ENCODE measurements around the gene PLEKHH3. TPM values are rescaled to one million over a fixed set of nuclear protein-coding genes. Genes with fewer than 3 reads are reported as not detected.

PLEKHH3 gene
- total RNA-seq, 5 donors from 2014 or later (not counting 1 experiment from before 2014, with no cell fraction given), result 0.13 to 2.5 (median 0.58) TPM

GRCh38 chr17:42674755-42675347 is 1.9 kb downstream of the PLEKHH3 start:
- no peaks in the 10 kb centered on the region for H3K36me3 Mint-ChIP-seq
- no peak for ATAC-seq (replicated peaks in 1 of 4)
- WGBS (ENCODE audit: insufficient coverage), result no CpG with 5 or more reads among the region's 9 CpGs
- CTCF ChIA-PET, result interaction anchor here in 1 of 2 donors (0.5 to 1.0 kb wide), 2 partner anchors 95 to 322 kb away, joined by 3 read pairs; no protein-coding TSS in a partner anchor
- Histone ChIP-seq H3K4me3 (ENCODE audit: control insufficient read depth in 1 of 2, extremely low read depth in 1 of 2, low read length in 1 of 2) (no peak overlapping the region), H3K27ac (ENCODE audit: low read length) (no peak overlapping the region), H3K9me3 (no peaks in the 10 kb centered on the region), H3K4me1 (ENCODE audit: control insufficient read depth in 1 of 2, extremely low read depth in 1 of 2, insufficient read depth in 2 of 2, low read length in 2 of 2) (peaks cover 35 to 74% of the 10 kb centered on the region in 2 experiments), H3K36me3 (ENCODE audit: control insufficient read depth in 2 of 2, extremely low read depth in 1 of 2, insufficient read depth in 1 of 2, low read length in 1 of 2) (no peaks in the 10 kb centered on the region), H3K27me3 (replicated peaks in 1 of 2; ENCODE audit: control insufficient read depth in 2 of 2, extremely low read depth in 1 of 2, insufficient read depth in 2 of 2, low read length in 1 of 2) (peaks cover 12 to 73% of the 10 kb centered on the region in 2 experiments)
- DNase-seq, result peak in 1 of 35 experiments; percentile 17
- no peak overlapping the region for H3K27ac Mint-ChIP-seq
- peaks cover 45 to 58% (median 48%) of the 10 kb centered on the region in 3 donors for H3K4me1 Mint-ChIP-seq
- POLR2A ChIA-PET, result no interaction called here
- H3K9me3 Mint-ChIP-seq, result no peaks in the 10 kb centered on the region
- peak overlapping the region in 2 of 3 donors; percentile 17 to 40 for H3K4me3 Mint-ChIP-seq
- H3K27me3 Mint-ChIP-seq, result peaks cover 20 to 47% of the 10 kb centered on the region in 2 donors

GRCh38 chr17:42673885-42674754 is 2.7 kb downstream of the PLEKHH3 start:
- no peaks in the 10 kb centered on the region for H3K36me3 Mint-ChIP-seq
- Histone ChIP-seq H3K27me3 (replicated peaks in 1 of 2; ENCODE audit: control insufficient read depth in 2 of 2, extremely low read depth in 1 of 2, insufficient read depth in 2 of 2, low read length in 1 of 2) (peaks cover 13 to 80% of the 10 kb centered on the region in 2 experiments), H3K4me3 (ENCODE audit: control insufficient read depth in 1 of 2, extremely low read depth in 1 of 2, low read length in 1 of 2) (peak overlapping the region in 1 of 2 donors; percentile 38), H3K4me1 (ENCODE audit: control insufficient read depth in 1 of 2, extremely low read depth in 1 of 2, insufficient read depth in 2 of 2, low read length in 2 of 2) (peaks cover 33 to 70% of the 10 kb centered on the region in 2 experiments), H3K36me3 (ENCODE audit: control insufficient read depth in 2 of 2, extremely low read depth in 1 of 2, insufficient read depth in 1 of 2, low read length in 1 of 2) (no peaks in the 10 kb centered on the region), H3K27ac (ENCODE audit: low read length) (no peak overlapping the region), H3K9me3 (no peaks in the 10 kb centered on the region)
- peaks cover 39 to 54% (median 45%) of the 10 kb centered on the region in 3 donors for H3K4me1 Mint-ChIP-seq
- DNase-seq, result peak in 3 of 35 experiments; percentile 19 to 55 (median 27)
- no peaks in the 10 kb centered on the region for H3K9me3 Mint-ChIP-seq
- ChIA-PET CTCF (interaction anchor here in 1 of 2 donors (0.5 to 1.0 kb wide), 2 partner anchors 94 to 323 kb away, joined by 3 read pairs; no protein-coding TSS in a partner anchor), POLR2A (interaction anchor here in 1 of 2 donors (0.6 kb wide), 1 partner anchor 444 kb away, joined by 3 read pairs; no protein-coding TSS in a partner anchor)
- H3K27ac Mint-ChIP-seq, result no peak overlapping the region
- H3K27me3 Mint-ChIP-seq, result peaks cover 20 to 47% of the 10 kb centered on the region in 2 donors
- no peak for ATAC-seq (replicated peaks in 1 of 4)
- WGBS (ENCODE audit: insufficient coverage), result 13% methylated on average over 5 of the region's 32 CpGs
- H3K4me3 Mint-ChIP-seq, result peak overlapping the region in 2 of 3 donors; percentile 37 to 40

- Histone ChIP-seq H3K36me3 (ENCODE audit: control insufficient read depth in 2 of 2, extremely low read depth in 1 of 2, insufficient read depth in 1 of 2, low read length in 1 of 2) (no peaks in the 10 kb centered on the region), H3K27me3 (replicated peaks in 1 of 2; ENCODE audit: control insufficient read depth in 2 of 2, extremely low read depth in 1 of 2, insufficient read depth in 2 of 2, low read length in 1 of 2) (peaks cover 15 to 81% of the 10 kb centered on the region in 2 experiments), H3K4me1 (ENCODE audit: control insufficient read depth in 1 of 2, extremely low read depth in 1 of 2, insufficient read depth in 2 of 2, low read length in 2 of 2) (peaks cover 31 to 62% of the 10 kb centered on the region in 2 experiments), H3K4me3 (ENCODE audit: control insufficient read depth in 1 of 2, extremely low read depth in 1 of 2, low read length in 1 of 2) (no peak overlapping the region), H3K9me3 (no peaks in the 10 kb centered on the region), H3K27ac (ENCODE audit: low read length) (no peak overlapping the region)
- DNase-seq (no peak), ATAC-seq (replicated peaks in 1 of 4) (no peak)
- H3K27me3 Mint-ChIP-seq, result peaks cover 20 to 47% of the 10 kb centered on the region in 2 donors
- ChIA-PET CTCF (no interaction called here), POLR2A (no interaction called here)
- H3K9me3 Mint-ChIP-seq, result no peaks in the 10 kb centered on the region
- H3K27ac Mint-ChIP-seq, result no peak overlapping the region
- WGBS (ENCODE audit: insufficient coverage), result 30% methylated on average over 23 of the region's 30 CpGs
- H3K36me3 Mint-ChIP-seq, result no peaks in the 10 kb centered on the region
- H3K4me1 Mint-ChIP-seq, result peaks cover 35 to 50% (median 47%) of the 10 kb centered on the region in 3 donors
- H3K4me3 Mint-ChIP-seq, result no peak overlapping the region
Measured at GRCh38 chr17:42673266-42673884, 3.4 kb downstream of the PLEKHH3 start.

- CTCF ChIA-PET, result interaction anchor here in 1 of 2 donors (0.6 kb wide), 1 partner anchor 636 kb away, joined by 8 read pairs; no protein-coding TSS in a partner anchor
- DNase-seq, result no peak
Measured at GRCh38 chr17:42672038-42672437, 4.8 kb downstream of the PLEKHH3 start.

GRCh38 chr17:42670789-42671657 is 5.8 kb downstream of the PLEKHH3 start:
- ATAC-seq (replicated peaks in 1 of 4) (no peak), DNase-seq (no peak)
- WGBS (ENCODE audit: insufficient coverage), result 24% methylated on average over 36 of the region's 50 CpGs
- Histone ChIP-seq H3K27ac (ENCODE audit: low read length) (no peak overlapping the region), H3K36me3 (ENCODE audit: control insufficient read depth in 2 of 2, extremely low read depth in 1 of 2, insufficient read depth in 1 of 2, low read length in 1 of 2) (peaks cover 0 to 5% of the 10 kb centered on the region in 2 donors), H3K9me3 (no peaks in the 10 kb centered on the region), H3K4me3 (ENCODE audit: control insufficient read depth in 1 of 2, extremely low read depth in 1 of 2, low read length in 1 of 2) (peak overlapping the region; percentile 36 to 53), H3K4me1 (ENCODE audit: control insufficient read depth in 1 of 2, extremely low read depth in 1 of 2, insufficient read depth in 2 of 2, low read length in 2 of 2) (peaks cover 14 to 43% of the 10 kb centered on the region in 2 experiments), H3K27me3 (replicated peaks in 1 of 2; ENCODE audit: control insufficient read depth in 2 of 2, extremely low read depth in 1 of 2, insufficient read depth in 2 of 2, low read length in 1 of 2) (peaks cover 15 to 67% of the 10 kb centered on the region in 2 experiments)
- Mint-ChIP-seq H3K27me3 (peaks cover 16 to 40% of the 10 kb centered on the region in 2 donors), H3K27ac (no peak overlapping the region), H3K4me3 (peak overlapping the region; percentile 51 to 80 (median 66)), H3K9me3 (no peaks in the 10 kb centered on the region), H3K36me3 (peaks cover 6% of the 10 kb centered on the region), H3K4me1 (peaks cover 21 to 40% (median 33%) of the 10 kb centered on the region in 3 donors)
- CTCF ChIA-PET, result no interaction called here
- POLR2A ChIA-PET, result interaction anchor here in 1 of 2 donors (0.6 kb wide), 1 partner anchor 62 kb away, joined by 6 read pairs; the partner anchor contains the start of genes RETREG3 and TUBG1

More at GRCh38 chr17:42672038-42672437, 4.8 kb downstream of the PLEKHH3 start:
- H3K27ac Mint-ChIP-seq, result no peak overlapping the region
- H3K4me3 ChIP-seq (ENCODE audit: control insufficient read depth in 1 of 2, extremely low read depth in 1 of 2, low read length in 1 of 2), result no peak overlapping the region
- no peaks in the 10 kb centered on the region for H3K36me3 ChIP-seq (ENCODE audit: control insufficient read depth in 2 of 2, extremely low read depth in 1 of 2, insufficient read depth in 1 of 2, low read length in 1 of 2)
- no peak overlapping the region for H3K27ac ChIP-seq (ENCODE audit: low read length)
- no peaks in the 10 kb centered on the region for H3K36me3 Mint-ChIP-seq
- POLR2A ChIA-PET, result no interaction called here
- H3K27me3 Mint-ChIP-seq, result peaks cover 19 to 46% of the 10 kb centered on the region in 2 donors
- ATAC-seq (replicated peaks in 1 of 4), result no peak
- H3K27me3 ChIP-seq (replicated peaks in 1 of 2; ENCODE audit: control insufficient read depth in 2 of 2, extremely low read depth in 1 of 2, insufficient read depth in 2 of 2, low read length in 1 of 2), result peaks cover 15 to 76% of the 10 kb centered on the region in 2 experiments
- no peaks in the 10 kb centered on the region for H3K9me3 Mint-ChIP-seq
- peaks cover 22 to 52% of the 10 kb centered on the region in 2 experiments for H3K4me1 ChIP-seq (ENCODE audit: control insufficient read depth in 1 of 2, extremely low read depth in 1 of 2, insufficient read depth in 2 of 2, low read length in 2 of 2)
- peak overlapping the region in 1 of 3 donors; percentile 80 for H3K4me3 Mint-ChIP-seq
- WGBS (ENCODE audit: insufficient coverage), result 68% methylated on average over 24 of the region's 28 CpGs
- peaks cover 26 to 44% (median 38%) of the 10 kb centered on the region in 3 donors for H3K4me1 Mint-ChIP-seq
- no peaks in the 10 kb centered on the region for H3K9me3 ChIP-seq

Data from T-cell (primary cell).